ENCODE measurements around the gene PCBP3. TPM values are rescaled to one million over a fixed set of nuclear protein-coding genes. Genes with fewer than 3 reads are reported as not detected.

PCBP3 gene
- total and polyA plus RNA-seq, 4 donors = 0.36 to 1.6 (median 0.42) TPM

- H3K9ac ChIP-seq (ENCODE audit: low read depth in 1 of 2, low read length in 2 of 2) = no peak overlapping the region
- H3K4me3 ChIP-seq (ENCODE audit: low read depth in 1 of 3, low read length in 3 of 3) = no peak overlapping the region
- no peaks in the 10 kb centered on the region for H3K4me1 ChIP-seq (ENCODE audit: control insufficient read depth in 4 of 4, insufficient read depth in 4 of 4, low read length in 3 of 4)
- no peak for DNase-seq (ENCODE audit: low spot score)
- no peaks in the 10 kb centered on the region for H3K9me3 ChIP-seq (ENCODE audit: control insufficient read depth in 4 of 4, low read length in 3 of 4)
- H3K27ac ChIP-seq (ENCODE audit: low read depth in 1 of 2, low read length in 2 of 2) = no peak overlapping the region
- no peak for TF ChIP-seq EGR1 (IDR thresholded peaks at IDR 0.05; ENCODE audit: low read depth in 2 of 2)
- TF ChIP-seq MAX (IDR thresholded peaks at IDR 0.05) = no peak
- no peaks in the 10 kb centered on the region for H3K36me3 ChIP-seq (ENCODE audit: control insufficient read depth in 4 of 4, insufficient read depth in 3 of 4, low read depth in 1 of 4, low read length in 3 of 4)
- H3K27me3 ChIP-seq (ENCODE audit: control insufficient read depth in 4 of 4, insufficient read depth in 4 of 4, low read length in 3 of 4) = no peaks in the 10 kb centered on the region
- WGBS = 92% methylated on average over 22 of the region's 22 CpGs
These were observed 224.2 kb downstream of the PCBP3 start for GRCh38 chr21:45867671-45868081.

GRCh38 chr21:45868086-45868485, 224.6 kb downstream of the PCBP3 start:
- Histone ChIP-seq H3K27ac (ENCODE audit: low read depth in 1 of 2, low read length in 2 of 2) (no peak overlapping the region), H3K27me3 (ENCODE audit: control insufficient read depth in 4 of 4, insufficient read depth in 4 of 4, low read length in 3 of 4) (no peaks in the 10 kb centered on the region), H3K9me3 (ENCODE audit: control insufficient read depth in 4 of 4, low read length in 3 of 4) (no peaks in the 10 kb centered on the region), H3K36me3 (ENCODE audit: control insufficient read depth in 4 of 4, insufficient read depth in 3 of 4, low read depth in 1 of 4, low read length in 3 of 4) (no peaks in the 10 kb centered on the region), H3K9ac (ENCODE audit: low read depth in 1 of 2, low read length in 2 of 2) (no peak overlapping the region), H3K4me3 (ENCODE audit: low read depth in 1 of 3, low read length in 3 of 3) (no peak overlapping the region), H3K4me1 (ENCODE audit: control insufficient read depth in 4 of 4, insufficient read depth in 4 of 4, low read length in 3 of 4) (no peaks in the 10 kb centered on the region)
- no peak for DNase-seq (ENCODE audit: low spot score)
- no peak for TF ChIP-seq GABPA (IDR thresholded peaks at IDR 0.05 in 1 of 2, conservative IDR thresholded peaks at IDR 0.05 in 1 of 2)
- no peak for TF ChIP-seq NR2F2 (IDR thresholded peaks at IDR 0.05)
- TF ChIP-seq SP1 (IDR thresholded peaks at IDR 0.05) = no peak
- TF ChIP-seq JUND (IDR thresholded peaks at IDR 0.05) = no peak
- no peak for TF ChIP-seq REST (IDR thresholded peaks at IDR 0.05)
- no peak for TF ChIP-seq YY1 (IDR thresholded peaks at IDR 0.05)
- TF ChIP-seq HNF4A (conservative IDR thresholded peaks at IDR 0.05) = no peak
- no peak for TF ChIP-seq FOXA2 (IDR thresholded peaks at IDR 0.05)
- no peak for TF ChIP-seq EGR1 (IDR thresholded peaks at IDR 0.05; ENCODE audit: low read depth in 2 of 2)
- TF ChIP-seq TAF1 (conservative IDR thresholded peaks at IDR 0.05) = no peak
- TF ChIP-seq ZBTB33 (IDR thresholded peaks at IDR 0.05) = no peak
- TF ChIP-seq MAX (IDR thresholded peaks at IDR 0.05) = no peak
- TF ChIP-seq FOXA1 (IDR thresholded peaks at IDR 0.05) = no peak
- TF ChIP-seq ATF3 (IDR thresholded peaks at IDR 0.05) = no peak
- TF ChIP-seq CTCF (IDR thresholded peaks at IDR 0.05; ENCODE audit: low read depth, low read length, missing input control) = no peak
- no peak for TF ChIP-seq RAD21 (IDR thresholded peaks at IDR 0.05)
- TF ChIP-seq RXRA (IDR thresholded peaks at IDR 0.05) = no peak
- TF ChIP-seq HNF4G (IDR thresholded peaks at IDR 0.05) = no peak
- 81% methylated on average over 17 of the region's 17 CpGs for WGBS
